PC-3 (cell line): ENCODE measurements around the gene PPP3R1.

Experiments
- EZH2 ChIP-seq: fragments of 300-600 bp; sonication (generic); IDR thresholded peaks from one replicate; pipeline ENCODE4 v1.6.1; 2017; ENCODE audit warnings: antibody characterized with exemption, mild to moderate bottlenecking, low read length; ENCODE audit not compliant: unreplicated experiment
- TF ChIP-seq, protein P1 (sequence below): fragments of 300-600 bp; sonication (generic); conservative IDR thresholded peaks from 2 replicates; pipeline ENCODE4 v1.5.1; 2017; ENCODE audit warnings: antibody characterized with exemption, low read depth, mild to moderate bottlenecking, low read length

DNA sequence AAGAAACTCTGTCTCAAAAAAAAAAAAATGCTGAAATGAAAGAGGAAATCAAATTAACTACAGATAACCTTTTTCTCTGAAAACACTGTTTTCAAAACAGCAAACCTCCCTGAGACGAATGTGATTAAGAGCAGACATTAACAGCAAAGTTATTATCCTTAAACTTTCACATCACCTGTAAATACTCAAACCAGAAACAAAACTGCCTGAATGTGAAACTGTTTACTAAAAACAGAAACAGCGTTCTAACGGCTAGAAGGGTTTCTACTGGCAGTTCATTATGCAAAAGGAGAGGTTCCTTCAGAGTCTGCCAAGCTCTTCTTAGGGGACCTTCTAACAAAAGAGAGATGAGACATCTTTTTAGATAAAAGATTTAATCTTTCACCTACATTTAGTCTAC is 48.7 kb downstream of the PPP3R1 start:
- TF ChIP-seq, protein P1, sequence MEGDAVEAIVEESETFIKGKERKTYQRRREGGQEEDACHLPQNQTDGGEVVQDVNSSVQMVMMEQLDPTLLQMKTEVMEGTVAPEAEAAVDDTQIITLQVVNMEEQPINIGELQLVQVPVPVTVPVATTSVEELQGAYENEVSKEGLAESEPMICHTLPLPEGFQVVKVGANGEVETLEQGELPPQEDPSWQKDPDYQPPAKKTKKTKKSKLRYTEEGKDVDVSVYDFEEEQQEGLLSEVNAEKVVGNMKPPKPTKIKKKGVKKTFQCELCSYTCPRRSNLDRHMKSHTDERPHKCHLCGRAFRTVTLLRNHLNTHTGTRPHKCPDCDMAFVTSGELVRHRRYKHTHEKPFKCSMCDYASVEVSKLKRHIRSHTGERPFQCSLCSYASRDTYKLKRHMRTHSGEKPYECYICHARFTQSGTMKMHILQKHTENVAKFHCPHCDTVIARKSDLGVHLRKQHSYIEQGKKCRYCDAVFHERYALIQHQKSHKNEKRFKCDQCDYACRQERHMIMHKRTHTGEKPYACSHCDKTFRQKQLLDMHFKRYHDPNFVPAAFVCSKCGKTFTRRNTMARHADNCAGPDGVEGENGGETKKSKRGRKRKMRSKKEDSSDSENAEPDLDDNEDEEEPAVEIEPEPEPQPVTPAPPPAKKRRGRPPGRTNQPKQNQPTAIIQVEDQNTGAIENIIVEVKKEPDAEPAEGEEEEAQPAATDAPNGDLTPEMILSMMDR, result no peak
- TF ChIP-seq EZH2, result no peak
